Muscle of leg (tissue), 11 donors: ENCODE data around the gene CRISP2. TPM values are rescaled to one million over a fixed set of nuclear protein-coding genes. Genes with fewer than 3 reads are reported as not detected.

Experiments
- DNase-seq: peaks from one replicate; pipeline ENCODE4 v3.0.0; 2013
- H3K27ac ChIP-seq: one replicate; pipeline ENCODE4 v1.5.1; 2013; ENCODE audit warnings: mild to moderate bottlenecking, low read length, control low read depth
- H3K27me3 ChIP-seq: one replicate; pipeline ENCODE4 v1.6.1; 2013; ENCODE audit warnings: low read length; ENCODE audit not compliant: control insufficient read depth, insufficient read depth
- H3K36me3 ChIP-seq: one replicate; pipeline ENCODE4 v1.6.1; 2013; ENCODE audit warnings: low read length; ENCODE audit not compliant: control insufficient read depth, insufficient read depth
- H3K4me1 ChIP-seq: one replicate; pipeline ENCODE4 v1.6.1; 2013; ENCODE audit warnings: low read length; ENCODE audit not compliant: control insufficient read depth, insufficient read depth
- H3K4me3 ChIP-seq: one replicate; pipeline ENCODE4 v1.5.1; 2013; ENCODE audit warnings: low read length, control low read depth
- H3K9me3 ChIP-seq: replicated peaks from 2 replicates; pipeline ENCODE4 v1.6.1; 2013; ENCODE audit warnings: low read depth, low read length; ENCODE audit not compliant: control insufficient read depth
- WGBS: methylation state at CpG from one replicate; pipeline ENCODE4 v1.1.5; 2013; ENCODE audit warnings: missing lambda C conversion rate; ENCODE audit not compliant: insufficient coverage; 5-methylcytosine and 5-hydroxymethylcytosine counted together
- polyA plus RNA-seq, 8 donors: library from polyadenylated mRNA; unstranded; fragments of 120-200 nt; gene quantifications; one replicate each; pipeline versions ENCODE4 v1.2.1 to v1.2.3, GENCODE V29; 2013; ENCODE audit warnings: inconsistent platforms in 1 of 8, low replicate concordance in 1 of 8; ENCODE audit not compliant: insufficient read length in 8 of 8, insufficient read depth in 1 of 8
- total RNA-seq: library from RNA; stranded (reverse); fragments of 120-200 nt; gene quantifications from one replicate; pipeline ENCODE4 v1.2.4, GENCODE V29; 2013

Gene CRISP2
- total and polyA plus RNA-seq, 9 donors: not detected

GRCh38 chr6:49720372-49720771, 7.0 kb upstream of the CRISP2 start:
- Histone ChIP-seq H3K4me1 (no peaks in the 10 kb centered on the region), H3K27ac (no peak overlapping the region), H3K27me3 (no peaks in the 10 kb centered on the region), H3K36me3 (no peaks in the 10 kb centered on the region), H3K4me3 (no peak overlapping the region), H3K9me3 (peaks cover 4% of the 10 kb centered on the region)
- no peak for DNase-seq
- WGBS: no CpG with 5 or more reads among the region's 7 CpGs

- Histone ChIP-seq H3K36me3 (no peaks in the 10 kb centered on the region), H3K4me1 (no peaks in the 10 kb centered on the region), H3K4me3 (no peak overlapping the region), H3K27me3 (no peaks in the 10 kb centered on the region), H3K27ac (no peak overlapping the region), H3K9me3 (peaks cover 10% of the 10 kb centered on the region)
- no peak for DNase-seq
Observed at GRCh38 chr6:49698478-49698877, 14.9 kb downstream of the CRISP2 start.

- DNase-seq: no peak
- Histone ChIP-seq H3K36me3 (no peaks in the 10 kb centered on the region), H3K4me3 (no peak overlapping the region), H3K27ac (no peak overlapping the region), H3K27me3 (no peaks in the 10 kb centered on the region), H3K9me3 (peaks cover 10% of the 10 kb centered on the region), H3K4me1 (no peaks in the 10 kb centered on the region)
- no CpG with 5 or more reads among the region's 1 CpG for WGBS
Observed at GRCh38 chr6:49693512-49693911, 19.8 kb downstream of the CRISP2 start.

- DNase-seq: no peak
- Histone ChIP-seq H3K27me3 (no peaks in the 10 kb centered on the region), H3K27ac (no peak overlapping the region), H3K4me1 (no peaks in the 10 kb centered on the region), H3K36me3 (no peaks in the 10 kb centered on the region), H3K4me3 (no peak overlapping the region), H3K9me3 (peaks cover 10% of the 10 kb centered on the region)
- WGBS: no CpG with 5 or more reads among the region's 2 CpGs
Observed at GRCh38 chr6:49692534-49692933, 20.8 kb downstream of the CRISP2 start.

GRCh38 chr6:49676671-49677281, 36.6 kb downstream of the CRISP2 start:
- Histone ChIP-seq H3K27ac (no peak overlapping the region), H3K9me3 (no peaks in the 10 kb centered on the region), H3K36me3 (no peaks in the 10 kb centered on the region), H3K27me3 (no peaks in the 10 kb centered on the region), H3K4me1 (no peaks in the 10 kb centered on the region), H3K4me3 (no peak overlapping the region)
- no CpG with 5 or more reads among the region's 4 CpGs for WGBS
- no peak for DNase-seq

GRCh38 chr6:49675816-49676215, 37.5 kb downstream of the CRISP2 start:
- Histone ChIP-seq H3K4me1 (no peaks in the 10 kb centered on the region), H3K27me3 (no peaks in the 10 kb centered on the region), H3K27ac (no peak overlapping the region), H3K9me3 (no peaks in the 10 kb centered on the region), H3K36me3 (no peaks in the 10 kb centered on the region), H3K4me3 (no peak overlapping the region)
- no peak for DNase-seq
- WGBS: no CpG with 5 or more reads among the region's 1 CpG

- Histone ChIP-seq H3K4me1 (no peaks in the 10 kb centered on the region), H3K27ac (no peak overlapping the region), H3K36me3 (no peaks in the 10 kb centered on the region), H3K9me3 (no peaks in the 10 kb centered on the region), H3K27me3 (no peaks in the 10 kb centered on the region), H3K4me3 (no peak overlapping the region)
- no peak for DNase-seq
Observed at GRCh38 chr6:49668083-49668511, 45.2 kb downstream of the CRISP2 start.

- no peak overlapping the region for H3K4me3 ChIP-seq
- H3K9me3 ChIP-seq: no peaks in the 10 kb centered on the region
- WGBS: no CpG with 5 or more reads among the region's 5 CpGs
- H3K27ac ChIP-seq: no peak overlapping the region
- no peaks in the 10 kb centered on the region for H3K27me3 ChIP-seq
- no peak for DNase-seq
- H3K4me1 ChIP-seq: no peaks in the 10 kb centered on the region
- H3K36me3 ChIP-seq: no peaks in the 10 kb centered on the region
Observed at GRCh38 chr6:49666930-49667757, 46.2 kb downstream of the CRISP2 start.

GRCh38 chr6:49666480-49666879, 46.9 kb downstream of the CRISP2 start:
- H3K4me3 ChIP-seq: no peak overlapping the region
- H3K27me3 ChIP-seq: no peaks in the 10 kb centered on the region
- no peak for DNase-seq
- no peaks in the 10 kb centered on the region for H3K9me3 ChIP-seq
- H3K27ac ChIP-seq: no peak overlapping the region
- H3K36me3 ChIP-seq: no peaks in the 10 kb centered on the region
- H3K4me1 ChIP-seq: no peaks in the 10 kb centered on the region
- no CpG with 5 or more reads among the region's 1 CpG for WGBS

- H3K27ac ChIP-seq: no peak overlapping the region
- H3K27me3 ChIP-seq: no peaks in the 10 kb centered on the region
- H3K4me3 ChIP-seq: no peak overlapping the region
- no peak for DNase-seq
- WGBS: no CpG with 5 or more reads among the region's 3 CpGs
- H3K36me3 ChIP-seq: no peaks in the 10 kb centered on the region
- H3K9me3 ChIP-seq: no peaks in the 10 kb centered on the region
- H3K4me1 ChIP-seq: no peaks in the 10 kb centered on the region
Observed at GRCh38 chr6:49664817-49665216, 48.5 kb downstream of the CRISP2 start.
